ENCODE results near the gene PEX26. TPM values are rescaled to one million over a fixed set of nuclear protein-coding genes. Genes with fewer than 3 reads are reported as not detected.

Gene PEX26
- 16.2 and 24.8 TPM in 2 replicates for total RNA-seq

GRCh38 chr22:18077639-18078328 is at the start of gene PEX26:
PEX26 (plus strand) TSS chr22:18077990; CDS start chr22:18078377, 387 bp downstream.

GRCh38 chr22:18110194-18110953 is 32.6 kb downstream of the PEX26 start, which contains the start of gene TUBA8:
TUBA8 (plus strand) TSS chr22:18110809; CDS start chr22:18110866, 57 bp downstream.

Other genes starting within 250 kb of the PEX26 start
- gene MICAL3, start 53.4 kb upstream of the PEX26 start, total RNA-seq = 16.2 and 22.2 TPM in 2 replicates
- 6.5 and 6.8 TPM in 2 replicates for gene TUBA8, start 32.8 kb downstream of the PEX26 start, total RNA-seq
- 42.2 and 167 TPM in 2 replicates for gene USP18, start 72.2 kb downstream of the PEX26 start, total RNA-seq